GM12892 (cell line): ENCODE data around the gene MED15.

ENCODE experiments used
- POLR2A ChIP-seq: IDR thresholded peaks from 2 replicates; pipeline ENCODE4 v1.6.1; 2011; ENCODE audit warnings: low read depth, low read length, control low read depth
- POLR2AphosphoS5 ChIP-seq: IDR thresholded peaks from 2 replicates; pipeline ENCODE4 v1.6.1; 2011; ENCODE audit warnings: low read depth, low read length, control low read depth
- TAF1 ChIP-seq: IDR thresholded peaks from 2 replicates; pipeline ENCODE4 v1.6.1; 2011; ENCODE audit warnings: low read depth, mild to moderate bottlenecking, control low read depth, low read length, borderline replicate concordance

GRCh38 chr22:20588092-20588842, 80.9 kb downstream of the MED15 start:
- TF ChIP-seq TAF1 (no peak), POLR2A (no peak), POLR2AphosphoS5 (peak; percentile 24; the same call in 1 of the 2 replicates)
